NT2/D1 (cell line): Measurements from ENCODE around the gene NCAPG2.

Source experiments
- DNase-seq: peaks from one replicate; pipeline ENCODE4 v3.0.0-alpha.2; 2011; ENCODE audit warnings: low read depth, low spot score
- H3K27me3 ChIP-seq: 2 replicates; pipeline ENCODE4 v1.6.0; 2011; ENCODE audit warnings: mild to moderate bottlenecking; ENCODE audit not compliant: insufficient read length, insufficient read depth
- H3K36me3 ChIP-seq: 2 replicates; pipeline ENCODE4 v1.6.1; 2011; ENCODE audit warnings: mild to moderate bottlenecking, low read length, mixed read lengths; ENCODE audit not compliant: insufficient read depth, insufficient read length
- H3K4me1 ChIP-seq: 2 replicates; pipeline ENCODE4 v1.5.1; 2011; ENCODE audit not compliant: insufficient read depth, insufficient read length
- H3K4me3 ChIP-seq: 2 replicates; pipeline ENCODE4 v1.5.1; 2011; ENCODE audit warnings: low read depth; ENCODE audit not compliant: insufficient read length
- H3K9ac ChIP-seq: 2 replicates; pipeline ENCODE4 v1.6.0; 2011; ENCODE audit warnings: low read depth; ENCODE audit not compliant: insufficient read length
- H3K9me3 ChIP-seq: 2 replicates; pipeline ENCODE4 v1.5.1; 2011; ENCODE audit warnings: mild to moderate bottlenecking, low read length; ENCODE audit not compliant: insufficient read depth
- SUZ12 ChIP-seq: IDR thresholded peaks from 2 replicates; pipeline ENCODE4 v1.6.1; 2011; ENCODE audit not compliant: insufficient read length, insufficient read depth; ENCODE audit errors: extremely low read depth
- YY1 ChIP-seq: IDR thresholded peaks from 2 replicates; pipeline ENCODE4 v1.6.1; 2011; ENCODE audit not compliant: insufficient read length, insufficient read depth
- ZNF274 ChIP-seq: IDR thresholded peaks from 2 replicates; pipeline ENCODE4 v1.6.1; 2011; ENCODE audit warnings: mild to moderate bottlenecking, low read depth, low read length

Gene NCAPG2

GRCh38 chr7:158732494-158733219, 28.1 kb upstream of the NCAPG2 start:
- DNase-seq = no peak
- Histone ChIP-seq H3K36me3 (peaks cover 43% of the 10 kb centered on the region), H3K9ac (no peak overlapping the region)

GRCh38 chr7:158731761-158732160, 27.2 kb upstream of the NCAPG2 start:
- DNase-seq = no peak
- no peak overlapping the region for H3K4me3 ChIP-seq
- H3K9me3 ChIP-seq = no peaks in the 10 kb centered on the region
- no peaks in the 10 kb centered on the region for H3K4me1 ChIP-seq
- peaks cover 36% of the 10 kb centered on the region for H3K36me3 ChIP-seq
- TF ChIP-seq YY1 (no peak), SUZ12 (no peak), ZNF274 (no peak)
- no peak overlapping the region for H3K9ac ChIP-seq
- no peaks in the 10 kb centered on the region for H3K27me3 ChIP-seq

More at GRCh38 chr7:158732494-158733219, 28.1 kb upstream of the NCAPG2 start:
- TF ChIP-seq SUZ12 (no peak), YY1 (no peak), ZNF274 (no peak)
- Histone ChIP-seq H3K4me3 (no peak overlapping the region), H3K27me3 (no peaks in the 10 kb centered on the region), H3K4me1 (no peaks in the 10 kb centered on the region), H3K9me3 (no peaks in the 10 kb centered on the region)

GRCh38 chr7:158730383-158731346, 26.1 kb upstream of the NCAPG2 start:
- H3K36me3 ChIP-seq = peaks cover 25% of the 10 kb centered on the region

DNA sequence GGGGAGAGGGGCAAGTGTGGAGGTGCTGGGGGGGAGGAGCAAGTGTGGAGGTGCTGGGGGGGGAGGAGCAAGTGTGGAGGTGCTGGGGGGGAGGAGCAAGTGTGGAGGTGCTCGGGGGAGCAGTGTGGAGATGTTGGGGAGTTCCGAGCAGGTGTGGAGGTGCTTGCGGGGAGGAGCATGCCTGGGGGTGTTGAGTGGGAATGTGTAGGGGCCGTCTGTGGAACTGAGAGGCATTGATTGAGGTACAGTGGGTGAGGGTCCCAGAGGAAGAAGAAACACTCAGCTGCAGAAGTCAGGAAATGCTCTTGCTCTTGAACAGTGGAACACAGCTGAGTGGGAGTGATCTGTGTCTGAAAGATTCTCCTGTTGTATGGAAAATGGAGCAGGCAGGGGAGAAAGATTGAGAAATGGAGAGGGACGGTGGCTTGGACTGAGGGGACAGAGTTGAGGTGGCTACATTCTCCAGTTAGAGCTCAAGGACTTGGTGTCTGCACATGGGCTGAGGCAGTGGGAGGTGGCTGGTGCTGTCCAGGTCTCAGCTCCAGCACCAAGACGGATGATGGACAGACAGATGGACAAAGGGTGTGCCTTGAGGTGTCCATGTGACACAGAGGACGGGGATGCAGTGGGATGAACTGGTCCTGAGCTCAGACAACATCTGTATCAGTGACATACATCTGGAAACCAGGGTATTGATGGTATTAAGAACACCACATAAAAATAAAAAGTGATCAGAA, 25.2 kb upstream of the NCAPG2 start:
- H3K36me3 ChIP-seq = peaks cover 17% of the 10 kb centered on the region
- no peak overlapping the region for H3K9ac ChIP-seq
- H3K9me3 ChIP-seq = no peaks in the 10 kb centered on the region
- H3K4me1 ChIP-seq = no peaks in the 10 kb centered on the region
- H3K4me3 ChIP-seq = no peak overlapping the region
- no peaks in the 10 kb centered on the region for H3K27me3 ChIP-seq
- TF ChIP-seq ZNF274 = no peak
- no peak for TF ChIP-seq SUZ12
- no peak for TF ChIP-seq YY1
- no peak for DNase-seq

More at GRCh38 chr7:158730383-158731346, 26.1 kb upstream of the NCAPG2 start:
- Histone ChIP-seq H3K9ac (no peak overlapping the region), H3K4me3 (no peak overlapping the region), H3K4me1 (no peaks in the 10 kb centered on the region), H3K27me3 (no peaks in the 10 kb centered on the region), H3K9me3 (no peaks in the 10 kb centered on the region)
- TF ChIP-seq YY1 (no peak), ZNF274 (no peak), SUZ12 (no peak)
- no peak for DNase-seq

DNA sequence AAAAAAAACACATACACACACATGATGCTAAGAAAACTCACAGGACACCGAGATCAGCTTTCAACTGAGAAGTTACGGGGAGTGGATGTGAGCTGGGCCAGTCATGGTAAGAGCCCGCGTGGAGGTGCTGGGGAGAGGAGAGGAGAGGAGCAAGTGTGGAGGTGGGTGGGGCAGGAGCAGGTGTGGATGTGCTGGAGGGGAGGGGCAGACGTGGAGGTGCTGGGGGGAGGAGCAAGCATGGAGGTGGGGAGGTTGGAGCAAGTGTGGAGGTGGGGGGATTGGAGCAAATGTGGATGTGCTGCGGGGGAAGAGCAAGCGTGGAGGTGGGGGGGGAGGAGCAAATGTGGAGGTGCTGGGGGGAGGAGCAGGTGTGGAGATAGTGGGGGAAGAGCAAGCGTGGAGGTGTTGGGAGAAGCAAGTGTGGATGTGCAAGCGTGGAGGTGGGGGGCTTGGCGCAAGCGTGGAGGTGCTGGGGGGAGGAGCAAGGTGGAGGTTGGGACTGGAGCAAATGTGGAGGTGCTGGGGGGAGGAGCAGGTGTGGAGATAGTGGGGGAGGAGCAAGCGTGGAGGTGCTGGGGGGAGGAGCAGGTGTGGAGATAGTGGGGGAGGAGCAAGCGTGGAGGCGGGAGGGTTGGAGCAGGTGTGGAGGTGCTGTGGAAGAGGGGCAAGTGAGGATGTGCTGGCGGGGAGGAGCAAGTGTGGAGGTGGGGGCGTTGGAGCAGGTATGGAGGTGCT, 24.5 kb upstream of the NCAPG2 start:
- Histone ChIP-seq H3K4me3 (no peak overlapping the region), H3K4me1 (no peaks in the 10 kb centered on the region), H3K9ac (no peak overlapping the region), H3K27me3 (no peaks in the 10 kb centered on the region), H3K36me3 (peaks cover 11% of the 10 kb centered on the region), H3K9me3 (no peaks in the 10 kb centered on the region)
- TF ChIP-seq YY1 (no peak), ZNF274 (no peak), SUZ12 (no peak)
- DNase-seq = no peak

- no peak overlapping the region for H3K9ac ChIP-seq
- no peak for DNase-seq
These were observed 23.1 kb upstream of the NCAPG2 start for GRCh38 chr7:158727690-158728089.

More at GRCh38 chr7:158727690-158728089, 23.1 kb upstream of the NCAPG2 start:
- no peak for TF ChIP-seq ZNF274
- TF ChIP-seq YY1 = no peak
- TF ChIP-seq SUZ12 = no peak
- H3K4me1 ChIP-seq = no peaks in the 10 kb centered on the region
- no peak overlapping the region for H3K4me3 ChIP-seq
- H3K36me3 ChIP-seq = peaks cover 5% of the 10 kb centered on the region
- H3K9me3 ChIP-seq = no peaks in the 10 kb centered on the region
- H3K27me3 ChIP-seq = no peaks in the 10 kb centered on the region
